ENCODE data around the gene ARHGEF17.
A peak's percentile ranks its signal among the peaks of the same experiment; 100 is the strongest.

Gene ARHGEF17

GRCh38 chr11:73335204-73335923 lies 27.3 kb downstream of the ARHGEF17 start:
- Histone ChIP-seq H3K4me3 (ENCODE audit: control insufficient read depth in 1 of 7, extremely low read depth in 1 of 7, insufficient read depth in 4 of 7, low read depth in 2 of 7, low read length in 6 of 7) (peak overlapping the region in 1 of 7 experiments; percentile 19), H3K9me3 (ENCODE audit: control extremely low read depth in 1 of 5, control insufficient read depth in 4 of 5, insufficient read depth in 2 of 5, low read depth in 1 of 5, low read length in 4 of 5) (no peaks in the 10 kb centered on the region), H3K27me3 (replicated peaks in 2 of 5; ENCODE audit: control insufficient read depth in 4 of 5, insufficient read depth in 5 of 5, low read length in 4 of 5) (no peaks in the 10 kb centered on the region), H3K36me3 (ENCODE audit: control insufficient read depth in 4 of 4, insufficient read depth in 4 of 4, low read length in 3 of 4) (peaks cover 0 to 8% (median 5%) of the 10 kb centered on the region in 4 experiments), H3K4me1 (ENCODE audit: control extremely low read depth in 1 of 4, control insufficient read depth in 4 of 4, insufficient read depth in 4 of 4, low read length in 3 of 4) (peaks cover 0 to 48% (median 44%) of the 10 kb centered on the region in 4 experiments), H3K27ac (ENCODE audit: insufficient read depth in 1 of 2, low read depth in 1 of 2, low read length in 2 of 2, poor library complexity in 1 of 2, severe bottlenecking in 2 of 2) (no peak overlapping the region)
- peak; percentile 61 to 76 (median 66) for DNase-seq
- ChIA-PET POLR2A (interaction anchor here (1.0 to 3.6 kb wide), 5 partner anchors 9 to 41 kb away, joined by 3 to 36 read pairs (median 4); partner anchors contain the start of gene ARHGEF17), CTCF (interaction anchor here (0.8 to 12.9 kb wide), 21 partner anchors 8 to 504 kb away, joined by 3 to 371 read pairs (median 4); partner anchors contain the start of gene ARHGEF17)
- WGBS (ENCODE audit: insufficient coverage) = 8% methylated on average over 2 of the region's 4 CpGs

- Histone ChIP-seq H3K4me1 (ENCODE audit: control extremely low read depth in 1 of 4, control insufficient read depth in 4 of 4, insufficient read depth in 4 of 4, low read length in 3 of 4) (peaks cover 0 to 28% (median 26%) of the 10 kb centered on the region in 4 experiments), H3K4me3 (ENCODE audit: control insufficient read depth in 1 of 7, extremely low read depth in 1 of 7, insufficient read depth in 4 of 7, low read depth in 2 of 7, low read length in 6 of 7) (no peak overlapping the region), H3K9me3 (ENCODE audit: control extremely low read depth in 1 of 5, control insufficient read depth in 4 of 5, insufficient read depth in 2 of 5, low read depth in 1 of 5, low read length in 4 of 5) (no peaks in the 10 kb centered on the region), H3K27me3 (replicated peaks in 2 of 5; ENCODE audit: control insufficient read depth in 4 of 5, insufficient read depth in 5 of 5, low read length in 4 of 5) (no peaks in the 10 kb centered on the region), H3K27ac (ENCODE audit: insufficient read depth in 1 of 2, low read depth in 1 of 2, low read length in 2 of 2, poor library complexity in 1 of 2, severe bottlenecking in 2 of 2) (no peak overlapping the region), H3K36me3 (ENCODE audit: control insufficient read depth in 4 of 4, insufficient read depth in 4 of 4, low read length in 3 of 4) (peaks cover 0 to 12% (median 5%) of the 10 kb centered on the region in 4 experiments)
- WGBS (ENCODE audit: insufficient coverage) = 100% methylated on average over 1 of the region's 2 CpGs
- no peak for DNase-seq
- ChIA-PET CTCF (interaction anchor here (0.6 to 12.9 kb wide), 12 partner anchors 11 to 497 kb away, joined by 3 to 371 read pairs (median 4); partner anchors contain the start of gene ARHGEF17), POLR2A (interaction anchor here (0.5 to 1.4 kb wide), 3 partner anchors 13 to 136 kb away, joined by 4 to 5 read pairs (median 4); no protein-coding TSS in a partner anchor)
Measured at GRCh38 chr11:73337846-73338245, 29.8 kb downstream of the ARHGEF17 start.

DNA sequence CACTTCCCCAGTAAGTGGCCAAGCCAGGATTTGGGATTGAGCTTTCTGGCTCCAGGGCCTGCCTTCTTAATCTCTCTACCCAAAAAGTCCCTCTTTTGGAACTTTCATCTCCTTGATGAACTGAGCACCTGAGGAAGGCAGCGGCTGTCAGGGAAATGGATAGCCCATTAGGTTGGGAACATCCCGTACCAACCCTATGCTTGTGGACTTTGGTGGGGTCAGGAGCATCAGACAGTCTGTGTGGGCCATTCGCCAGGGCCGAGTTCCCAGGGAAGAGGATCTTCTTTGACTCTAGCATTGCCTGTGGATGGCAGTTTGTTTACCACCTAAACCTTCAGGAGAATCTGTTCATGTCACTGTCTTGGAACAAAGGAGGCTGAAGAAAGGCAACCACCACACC lies 30.2 kb downstream of the ARHGEF17 start:
- Histone ChIP-seq H3K4me1 (ENCODE audit: control extremely low read depth in 1 of 4, control insufficient read depth in 4 of 4, insufficient read depth in 4 of 4, low read length in 3 of 4) (peaks cover 0 to 23% (median 22%) of the 10 kb centered on the region in 4 experiments), H3K4me3 (ENCODE audit: control insufficient read depth in 1 of 7, extremely low read depth in 1 of 7, insufficient read depth in 4 of 7, low read depth in 2 of 7, low read length in 6 of 7) (no peak overlapping the region), H3K9me3 (ENCODE audit: control extremely low read depth in 1 of 5, control insufficient read depth in 4 of 5, insufficient read depth in 2 of 5, low read depth in 1 of 5, low read length in 4 of 5) (no peaks in the 10 kb centered on the region), H3K27me3 (replicated peaks in 2 of 5; ENCODE audit: control insufficient read depth in 4 of 5, insufficient read depth in 5 of 5, low read length in 4 of 5) (no peaks in the 10 kb centered on the region), H3K27ac (ENCODE audit: insufficient read depth in 1 of 2, low read depth in 1 of 2, low read length in 2 of 2, poor library complexity in 1 of 2, severe bottlenecking in 2 of 2) (no peak overlapping the region), H3K36me3 (ENCODE audit: control insufficient read depth in 4 of 4, insufficient read depth in 4 of 4, low read length in 3 of 4) (peaks cover 0 to 12% (median 5%) of the 10 kb centered on the region in 4 experiments)
- DNase-seq = no peak
- 98% methylated on average over 4 of the region's 4 CpGs for WGBS (ENCODE audit: insufficient coverage)
- ChIA-PET POLR2A (interaction anchor here (0.5 kb wide), 1 partner anchor 136 kb away, joined by 4 read pairs; no protein-coding TSS in a partner anchor), CTCF (interaction anchor here (1.0 to 12.9 kb wide), 7 partner anchors 11 to 88 kb away, joined by 3 to 371 read pairs (median 29); partner anchors contain the start of gene ARHGEF17)

- Histone ChIP-seq H3K27ac (ENCODE audit: insufficient read depth in 1 of 2, low read depth in 1 of 2, low read length in 2 of 2, poor library complexity in 1 of 2, severe bottlenecking in 2 of 2) (no peak overlapping the region), H3K4me3 (ENCODE audit: control insufficient read depth in 1 of 7, extremely low read depth in 1 of 7, insufficient read depth in 4 of 7, low read depth in 2 of 7, low read length in 6 of 7) (no peak overlapping the region), H3K4me1 (ENCODE audit: control extremely low read depth in 1 of 4, control insufficient read depth in 4 of 4, insufficient read depth in 4 of 4, low read length in 3 of 4) (peaks cover 0 to 11% (median 7%) of the 10 kb centered on the region in 4 experiments), H3K27me3 (replicated peaks in 2 of 5; ENCODE audit: control insufficient read depth in 4 of 5, insufficient read depth in 5 of 5, low read length in 4 of 5) (no peaks in the 10 kb centered on the region), H3K9me3 (ENCODE audit: control extremely low read depth in 1 of 5, control insufficient read depth in 4 of 5, insufficient read depth in 2 of 5, low read depth in 1 of 5, low read length in 4 of 5) (no peaks in the 10 kb centered on the region), H3K36me3 (ENCODE audit: control insufficient read depth in 4 of 4, insufficient read depth in 4 of 4, low read length in 3 of 4) (peaks cover 0 to 12% (median 6%) of the 10 kb centered on the region in 4 experiments)
- 97% methylated on average over 3 of the region's 3 CpGs for WGBS (ENCODE audit: insufficient coverage)
- CTCF ChIA-PET = interaction anchor here (1.3 to 12.9 kb wide), 6 partner anchors 11 to 59 kb away, joined by 3 to 371 read pairs (median 7); partner anchors contain the start of gene ARHGEF17
- POLR2A ChIA-PET = no interaction called here
- no peak for DNase-seq
Measured at GRCh38 chr11:73340164-73340563, 32.1 kb downstream of the ARHGEF17 start.

DNA sequence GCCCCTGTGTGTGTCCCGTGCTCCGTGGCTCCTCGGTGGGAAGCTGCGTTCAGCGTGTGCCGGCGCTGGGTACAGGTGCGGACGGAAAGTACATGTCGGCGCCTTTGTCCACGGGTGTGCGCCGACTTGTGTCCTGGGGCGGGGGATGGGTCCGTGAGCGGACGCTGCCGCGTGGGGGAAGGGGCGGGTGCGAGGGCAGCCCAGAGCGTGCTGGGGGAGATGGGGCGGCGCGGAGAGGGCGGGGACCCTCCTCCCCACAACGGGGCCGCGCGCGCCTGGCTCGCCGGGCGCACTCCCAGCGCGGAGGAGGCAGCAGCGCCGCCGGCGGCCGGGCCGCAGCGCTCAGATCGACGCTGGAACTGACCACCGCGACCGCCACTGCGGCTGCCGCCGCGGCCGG lies 34.6 kb downstream of the ARHGEF17 start:
- POLR2A ChIA-PET = no interaction called here
- Histone ChIP-seq H3K36me3 (ENCODE audit: control insufficient read depth in 4 of 4, insufficient read depth in 4 of 4, low read length in 3 of 4) (peaks cover 0 to 11% (median 8%) of the 10 kb centered on the region in 4 experiments), H3K27ac (ENCODE audit: insufficient read depth in 1 of 2, low read depth in 1 of 2, low read length in 2 of 2, poor library complexity in 1 of 2, severe bottlenecking in 2 of 2) (no peak overlapping the region), H3K4me3 (ENCODE audit: control insufficient read depth in 1 of 7, extremely low read depth in 1 of 7, insufficient read depth in 4 of 7, low read depth in 2 of 7, low read length in 6 of 7) (no peak overlapping the region), H3K27me3 (replicated peaks in 2 of 5; ENCODE audit: control insufficient read depth in 4 of 5, insufficient read depth in 5 of 5, low read length in 4 of 5) (no peaks in the 10 kb centered on the region), H3K4me1 (ENCODE audit: control extremely low read depth in 1 of 4, control insufficient read depth in 4 of 4, insufficient read depth in 4 of 4, low read length in 3 of 4) (peaks cover 0 to 9% (median 2%) of the 10 kb centered on the region in 4 experiments), H3K9me3 (ENCODE audit: control extremely low read depth in 1 of 5, control insufficient read depth in 4 of 5, insufficient read depth in 2 of 5, low read depth in 1 of 5, low read length in 4 of 5) (no peaks in the 10 kb centered on the region)
- CTCF ChIA-PET = interaction anchor here (1.3 to 12.9 kb wide), 5 partner anchors 8 to 156 kb away, joined by 3 to 371 read pairs (median 6); partner anchors contain the start of gene ARHGEF17
- WGBS (ENCODE audit: insufficient coverage) = 88% methylated on average over 45 of the region's 54 CpGs
- no peak for DNase-seq

DNA sequence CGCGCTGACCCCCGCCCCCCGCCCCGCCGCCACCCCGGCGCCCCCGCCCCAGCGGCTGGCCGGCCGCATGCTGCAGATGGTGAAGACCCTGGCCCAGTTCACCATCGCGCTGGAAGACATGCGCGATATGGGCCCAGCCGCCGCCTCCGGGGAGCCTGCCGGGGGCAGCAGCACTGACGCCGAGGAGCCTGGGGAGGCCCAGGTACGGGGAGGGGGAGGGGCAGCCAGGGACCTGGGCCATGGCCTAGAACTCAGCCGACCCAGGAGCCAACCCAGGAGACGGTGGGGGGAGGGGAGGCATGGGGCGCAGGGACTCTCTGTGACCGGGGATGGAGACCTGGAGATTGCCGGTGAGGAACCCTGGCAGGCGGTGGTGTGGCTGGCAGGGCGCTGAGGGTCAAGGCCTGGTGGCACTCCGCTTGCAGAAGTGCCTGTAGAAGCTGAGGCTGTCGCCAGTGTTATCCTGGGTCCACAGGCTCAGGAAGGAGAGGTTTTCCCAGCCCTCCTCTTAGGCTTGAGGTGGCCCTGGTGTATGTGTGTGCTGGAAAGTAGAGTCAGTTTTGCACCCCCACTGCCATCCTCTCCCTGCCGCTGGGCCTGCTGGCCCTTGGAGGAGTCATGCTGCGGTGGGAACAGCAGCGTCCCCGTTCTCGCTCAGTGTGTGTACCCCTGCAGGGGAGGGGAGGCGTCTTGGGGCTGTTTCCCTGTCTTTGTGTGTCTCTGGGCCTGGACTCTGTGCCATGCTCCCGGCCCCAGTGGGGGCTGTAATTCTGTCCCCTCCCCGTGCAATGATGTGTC lies 35.2 kb downstream of the ARHGEF17 start:
- CTCF ChIA-PET = interaction anchor here (1.0 to 12.9 kb wide), 5 partner anchors 8 to 120 kb away, joined by 3 to 371 read pairs (median 5); partner anchors contain the start of gene ARHGEF17
- Histone ChIP-seq H3K27me3 (replicated peaks in 2 of 5; ENCODE audit: control insufficient read depth in 4 of 5, insufficient read depth in 5 of 5, low read length in 4 of 5) (no peaks in the 10 kb centered on the region), H3K4me1 (ENCODE audit: control extremely low read depth in 1 of 4, control insufficient read depth in 4 of 4, insufficient read depth in 4 of 4, low read length in 3 of 4) (peaks cover 0 to 9% (median 2%) of the 10 kb centered on the region in 4 experiments), H3K9me3 (ENCODE audit: control extremely low read depth in 1 of 5, control insufficient read depth in 4 of 5, insufficient read depth in 2 of 5, low read depth in 1 of 5, low read length in 4 of 5) (no peaks in the 10 kb centered on the region), H3K4me3 (ENCODE audit: control insufficient read depth in 1 of 7, extremely low read depth in 1 of 7, insufficient read depth in 4 of 7, low read depth in 2 of 7, low read length in 6 of 7) (no peak overlapping the region), H3K27ac (ENCODE audit: insufficient read depth in 1 of 2, low read depth in 1 of 2, low read length in 2 of 2, poor library complexity in 1 of 2, severe bottlenecking in 2 of 2) (no peak overlapping the region), H3K36me3 (ENCODE audit: control insufficient read depth in 4 of 4, insufficient read depth in 4 of 4, low read length in 3 of 4) (peaks cover 0 to 17% (median 8%) of the 10 kb centered on the region in 4 experiments)
- no peak for DNase-seq
- 95% methylated on average over 33 of the region's 40 CpGs for WGBS (ENCODE audit: insufficient coverage)
- POLR2A ChIA-PET = interaction anchor here (1.0 kb wide), 1 partner anchor 7 kb away, joined by 3 read pairs; no protein-coding TSS in a partner anchor
